ENCODE data around the gene SIDT1. TPM values are rescaled to one million over a fixed set of nuclear protein-coding genes. Genes with fewer than 3 reads are reported as not detected.

The SIDT1 gene
- total RNA-seq, 1 experiment from 2014 or later, result not detected

- H3K4ac ChIP-seq (ENCODE audit: low read depth, low read length), result no peak overlapping the region
- no peaks in the 10 kb centered on the region for H3K79me1 ChIP-seq (ENCODE audit: insufficient read depth, low read depth, low read length, poor library complexity, severe bottlenecking)
- H3K9ac ChIP-seq (ENCODE audit: extremely low read depth, insufficient read length, low read length), result no peak overlapping the region
- H4K5ac ChIP-seq (ENCODE audit: insufficient read length, low read depth, low read length), result no peak overlapping the region
- no peaks in the 10 kb centered on the region for H3K23me2 ChIP-seq (ENCODE audit: insufficient read length, low read depth, low read length, poor library complexity, severe bottlenecking)
- no peak overlapping the region for H4K91ac ChIP-seq (ENCODE audit: insufficient read length, low read depth, low read length)
- no peak overlapping the region for H3K27ac ChIP-seq (ENCODE audit: insufficient read length, low read depth, low read length)
- no peak overlapping the region for H4K8ac ChIP-seq (replicated peaks; ENCODE audit: insufficient read length, low read depth, low read length)
- Mint-ChIP-seq H3K27ac (no peak overlapping the region), H3K9me3 (peaks cover 4% of the 10 kb centered on the region in 2 experiments; a peak in 3 of 5 replicates), H3K36me3 (ENCODE audit: insufficient read depth in 1 of 3, low read depth in 3 of 3) (no peaks in the 10 kb centered on the region), H3K27me3 (ENCODE audit: low read depth) (no peaks in the 10 kb centered on the region; the same call in 1 of the 2 replicates), H3K4me3 (no peak overlapping the region), H3K4me1 (no peaks in the 10 kb centered on the region)
- no peak overlapping the region for H3K18ac ChIP-seq (ENCODE audit: insufficient read length, low read depth, low read length)
- H3K14ac ChIP-seq (ENCODE audit: insufficient read depth, low read length), result no peak overlapping the region
- H3K4me2 ChIP-seq (ENCODE audit: insufficient read depth, insufficient read length, low read length), result no peak overlapping the region
- H2BK120ac ChIP-seq (ENCODE audit: low read depth, low read length, poor library complexity, severe bottlenecking), result no peak overlapping the region
- H3K27me3 ChIP-seq (ENCODE audit: insufficient read depth, low read length), result no peaks in the 10 kb centered on the region
- no peaks in the 10 kb centered on the region for H3K4me1 ChIP-seq (ENCODE audit: insufficient read depth, low read length)
- H2BK5ac ChIP-seq (ENCODE audit: insufficient read length, low read length), result no peak overlapping the region
- no peak overlapping the region for H2BK20ac ChIP-seq (ENCODE audit: low read depth, low read length, poor library complexity, severe bottlenecking)
- DNase-seq, result no peak
- no peak for TF ChIP-seq CTCF (conservative IDR thresholded peaks at IDR 0.05)
- H2BK12ac ChIP-seq (ENCODE audit: insufficient read length, low read depth, low read length), result no peak overlapping the region
- no peaks in the 10 kb centered on the region for H4K20me1 ChIP-seq (ENCODE audit: control insufficient read depth, insufficient read depth, insufficient read length)
- no peaks in the 10 kb centered on the region for H3K79me2 ChIP-seq (ENCODE audit: insufficient read depth, low read length)
- H2AFZ ChIP-seq (ENCODE audit: low read length), result no peak overlapping the region
- no peak overlapping the region for H3K23ac ChIP-seq (ENCODE audit: insufficient read length, low read depth, low read length)
- H3K56ac ChIP-seq (ENCODE audit: insufficient read length, low read depth, low read length), result no peak overlapping the region
- WGBS (ENCODE audit: extremely low coverage, insufficient read length, low lambda C conversion rate), result no CpG with 5 or more reads among the region's 3 CpGs
- no peak overlapping the region for H2BK15ac ChIP-seq (ENCODE audit: low read depth, low read length)
- no peak overlapping the region for H3T11ph ChIP-seq (ENCODE audit: low read length)
- H3K9me3 ChIP-seq (ENCODE audit: control insufficient read depth, low read depth, low read length), result no peaks in the 10 kb centered on the region
- H2AK5ac ChIP-seq (ENCODE audit: insufficient read length, low read length), result no peak overlapping the region
Measured at GRCh38 chr3:113546414-113546893, 14.1 kb downstream of the SIDT1 start.

Measured in H9 (cell line).